DOHH2 (cell line): ENCODE data around the gene OVCA2.
A peak's percentile ranks its signal among the peaks of the same experiment; 100 is the strongest.

Experiments used
- H3F3A ChIP-seq: fragments of 200-600 bp; sonication (generic), shearing (Covaris generic); 2 replicates; pipeline ENCODE4 v1.6.0; 2016; ENCODE audit warnings: antibody characterized with exemption, mild to moderate bottlenecking; ENCODE audit not compliant: control insufficient read depth, insufficient read depth
- H3K27ac ChIP-seq: fragments of 200-600 bp; sonication (generic); 2 replicates; pipeline ENCODE4 v1.5.1; 2014; ENCODE audit warnings: low read depth, mild to moderate bottlenecking, low read length, moderate library complexity
- H3K27me3 ChIP-seq: fragments of 200-600 bp; sonication (generic); 2 replicates; pipeline ENCODE4 v1.6.1; 2014; ENCODE audit warnings: mild to moderate bottlenecking, low read length, mixed read lengths; ENCODE audit not compliant: control insufficient read depth
- H3K36me3 ChIP-seq: fragments of 200-600 bp; sonication (generic); 2 replicates; pipeline ENCODE4 v1.6.1; 2014; ENCODE audit warnings: mild to moderate bottlenecking, low read length, moderate library complexity, mixed read lengths; ENCODE audit not compliant: control insufficient read depth
- H3K4me1 ChIP-seq: fragments of 200-600 bp; sonication (generic); 2 replicates; pipeline ENCODE4 v1.6.1; 2014; ENCODE audit warnings: mild to moderate bottlenecking, low read length, mixed read lengths; ENCODE audit not compliant: control insufficient read depth
- H3K4me2 ChIP-seq: fragments of 200-600 bp; sonication (generic); 2 replicates; pipeline ENCODE4 v1.6.0; 2014; ENCODE audit warnings: mild to moderate bottlenecking, low read length, moderate library complexity
- H3K4me3 ChIP-seq: fragments of 200-600 bp; sonication (generic); 2 replicates; pipeline ENCODE4 v1.5.1; 2014; ENCODE audit warnings: mild to moderate bottlenecking, low read length, mixed read lengths
- H3K79me2 ChIP-seq: fragments of 200-600 bp; sonication (generic); 2 replicates; pipeline ENCODE4 v1.6.1; 2014; ENCODE audit warnings: mild to moderate bottlenecking, low read length, mixed read lengths; ENCODE audit not compliant: control insufficient read depth
- H3K9me2 ChIP-seq: fragments of 200-600 bp; sonication (generic); replicated peaks from 2 replicates; pipeline ENCODE4 v1.6.1; 2014; ENCODE audit warnings: mild to moderate bottlenecking, low read length, mixed read lengths; ENCODE audit not compliant: control insufficient read depth
- H3K9me3 ChIP-seq: fragments of 200-600 bp; sonication (generic); 2 replicates; pipeline ENCODE4 v1.6.1; 2014; ENCODE audit warnings: antibody characterized with exemption, low read length, mixed read lengths; ENCODE audit not compliant: control insufficient read depth, insufficient read depth
- H4K20me1 ChIP-seq: fragments of 200-600 bp; sonication (generic); 2 replicates; pipeline ENCODE4 v1.6.0; 2014; ENCODE audit warnings: low read depth, mild to moderate bottlenecking, antibody characterized with exemption, low read length, moderate library complexity; ENCODE audit not compliant: control insufficient read depth, insufficient read depth
- EZH2phosphoT487 ChIP-seq: fragments of 200-600 bp; sonication (generic); IDR thresholded peaks from 2 replicates; pipeline ENCODE4 v1.6.1; 2017; ENCODE audit warnings: borderline replicate concordance, mild to moderate bottlenecking, antibody characterized with exemption, low read length, moderate library complexity, mixed read lengths
- TF ChIP-seq, protein P1 (sequence below): fragments of 200-600 bp; sonication (generic); IDR thresholded peaks from one replicate; pipeline ENCODE4 v1.5.1; 2014; ENCODE audit warnings: antibody characterized with exemption, mild to moderate bottlenecking, low read depth, low read length; ENCODE audit not compliant: poor library complexity, severe bottlenecking

Gene OVCA2

DNA sequence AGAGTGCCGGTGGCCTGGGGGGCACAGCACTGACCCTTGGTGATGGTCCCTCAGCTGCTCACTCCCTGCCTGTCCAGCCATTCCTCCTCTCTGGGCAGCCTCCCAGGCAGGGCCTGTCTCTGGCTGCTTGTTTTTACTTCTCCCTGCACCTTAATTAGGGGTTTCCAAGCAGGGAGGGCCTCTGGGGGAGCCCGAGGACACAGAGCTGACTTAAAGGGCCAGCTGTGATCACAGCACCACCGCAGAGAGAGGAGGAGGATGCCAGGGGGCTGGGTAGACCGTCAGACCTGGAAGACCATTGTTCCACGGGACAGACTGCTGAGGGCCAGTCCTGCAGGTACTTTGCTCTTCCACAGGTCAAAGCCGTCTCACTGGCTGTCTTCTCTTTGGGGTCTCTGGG, 13.1 kb upstream of the OVCA2 start:
- Histone ChIP-seq H3K27me3 (peaks cover 35% of the 10 kb centered on the region), H3K4me1 (peaks cover 24% of the 10 kb centered on the region), H3K4me2 (no peak overlapping the region), H3K9me2 (no peaks in the 10 kb centered on the region), H3F3A (no peaks in the 10 kb centered on the region), H3K27ac (no peak overlapping the region), H3K36me3 (peaks cover 4% of the 10 kb centered on the region; the same call in 1 of the 2 replicates), H3K9me3 (no peaks in the 10 kb centered on the region), H3K79me2 (peaks cover 19% of the 10 kb centered on the region), H3K4me3 (no peak overlapping the region), H4K20me1 (no peaks in the 10 kb centered on the region)
- TF ChIP-seq EZH2phosphoT487, result no peak
- TF ChIP-seq, protein P1, sequence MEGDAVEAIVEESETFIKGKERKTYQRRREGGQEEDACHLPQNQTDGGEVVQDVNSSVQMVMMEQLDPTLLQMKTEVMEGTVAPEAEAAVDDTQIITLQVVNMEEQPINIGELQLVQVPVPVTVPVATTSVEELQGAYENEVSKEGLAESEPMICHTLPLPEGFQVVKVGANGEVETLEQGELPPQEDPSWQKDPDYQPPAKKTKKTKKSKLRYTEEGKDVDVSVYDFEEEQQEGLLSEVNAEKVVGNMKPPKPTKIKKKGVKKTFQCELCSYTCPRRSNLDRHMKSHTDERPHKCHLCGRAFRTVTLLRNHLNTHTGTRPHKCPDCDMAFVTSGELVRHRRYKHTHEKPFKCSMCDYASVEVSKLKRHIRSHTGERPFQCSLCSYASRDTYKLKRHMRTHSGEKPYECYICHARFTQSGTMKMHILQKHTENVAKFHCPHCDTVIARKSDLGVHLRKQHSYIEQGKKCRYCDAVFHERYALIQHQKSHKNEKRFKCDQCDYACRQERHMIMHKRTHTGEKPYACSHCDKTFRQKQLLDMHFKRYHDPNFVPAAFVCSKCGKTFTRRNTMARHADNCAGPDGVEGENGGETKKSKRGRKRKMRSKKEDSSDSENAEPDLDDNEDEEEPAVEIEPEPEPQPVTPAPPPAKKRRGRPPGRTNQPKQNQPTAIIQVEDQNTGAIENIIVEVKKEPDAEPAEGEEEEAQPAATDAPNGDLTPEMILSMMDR, result no peak

DNA sequence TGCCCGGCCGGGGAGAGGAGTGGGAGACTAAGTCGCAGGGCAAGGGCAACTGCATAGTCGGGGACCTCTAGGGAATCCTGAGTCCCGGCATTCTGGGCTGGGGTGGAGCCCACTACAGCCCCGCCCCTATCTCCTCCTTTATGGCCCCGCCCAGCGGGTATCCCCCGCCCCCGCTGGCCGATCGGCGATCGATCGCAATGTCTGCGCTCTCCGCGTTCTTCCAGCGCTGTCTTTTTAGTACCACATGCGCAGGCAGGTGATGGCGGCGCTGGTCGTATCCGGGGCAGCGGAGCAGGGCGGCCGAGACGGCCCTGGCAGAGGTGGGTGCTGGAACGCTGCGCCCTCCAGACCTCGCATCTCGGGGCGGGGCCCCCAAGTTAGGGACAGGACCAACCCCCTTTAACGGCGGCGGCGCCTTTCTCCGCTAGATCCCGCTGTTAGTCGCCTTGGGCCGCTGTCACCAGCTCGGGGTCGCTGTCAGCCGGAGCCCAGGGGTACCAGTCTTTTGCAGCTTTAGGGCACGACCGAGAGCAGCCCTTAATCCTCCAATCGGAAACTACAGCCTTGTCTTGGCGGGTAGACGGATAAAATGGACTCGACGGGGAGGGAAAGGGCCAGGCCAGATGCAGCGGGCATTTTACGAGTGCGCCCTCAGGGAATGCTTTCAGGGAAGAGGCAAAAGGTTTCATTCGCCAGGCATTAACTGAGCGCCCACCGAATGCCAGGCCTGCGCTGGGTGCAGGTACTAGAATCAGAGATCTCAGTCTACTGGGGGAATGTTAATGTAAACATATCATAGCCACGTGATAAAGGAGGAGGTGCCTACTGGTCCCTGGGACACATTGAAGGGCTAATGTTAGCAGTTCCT, 11.7 kb upstream of the OVCA2 start, which contains the start of gene DPH1:
TSS of gene DPH1 (plus strand) at position 243 of the 868 bp plus-strand sequence. CDS start at position 260, 17 bp downstream.
- H3K4me2 ChIP-seq, result peak within 1 kb of the TSS; percentile 78
- H3K36me3 ChIP-seq, result peaks cover 7% of the 10 kb centered on the region; the same call in 1 of the 2 replicates
- TF ChIP-seq, protein P1, result no peak
- TF ChIP-seq EZH2phosphoT487, result no peak
- peaks cover 19% of the 10 kb centered on the region for H3K79me2 ChIP-seq
- H3K4me1 ChIP-seq, result peaks cover 30% of the 10 kb centered on the region
- H3K9me2 ChIP-seq, result no peaks in the 10 kb centered on the region
- no peaks in the 10 kb centered on the region for H3F3A ChIP-seq
- H3K27me3 ChIP-seq, result peaks cover 23% of the 10 kb centered on the region
- H4K20me1 ChIP-seq, result no peaks in the 10 kb centered on the region
- H3K27ac ChIP-seq, result peak within 1 kb of the TSS; percentile 49
- no peaks in the 10 kb centered on the region for H3K9me3 ChIP-seq
- H3K4me3 ChIP-seq, result peak within 1 kb of the TSS; percentile 88

DNA sequence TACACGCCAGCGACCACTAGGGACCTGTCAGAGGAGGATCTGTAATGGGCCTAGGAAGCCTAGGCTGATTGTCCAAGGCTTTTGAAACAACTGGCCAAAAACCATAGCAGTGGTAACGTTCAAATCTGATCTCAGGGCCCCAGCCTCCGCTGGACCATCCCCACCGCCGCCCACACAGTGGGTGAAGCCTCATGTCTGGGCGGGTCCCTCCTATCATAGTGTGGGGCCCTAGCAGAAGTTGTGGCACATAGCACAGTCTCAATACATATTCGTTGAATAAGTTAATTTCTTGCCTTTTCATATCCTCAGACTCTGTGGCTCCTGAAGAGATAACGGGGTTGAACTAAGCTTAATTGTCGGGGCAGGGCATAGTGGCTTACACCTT, 11.1 kb upstream of the OVCA2 start:
- peaks cover 10% of the 10 kb centered on the region; the same call in 1 of the 2 replicates for H3K36me3 ChIP-seq
- no peaks in the 10 kb centered on the region for H3K9me3 ChIP-seq
- peak overlapping the region; percentile 78 for H3K4me2 ChIP-seq
- no peaks in the 10 kb centered on the region for H4K20me1 ChIP-seq
- H3K27ac ChIP-seq, result no peak overlapping the region
- peaks cover 24% of the 10 kb centered on the region for H3K4me1 ChIP-seq
- H3K9me2 ChIP-seq, result no peaks in the 10 kb centered on the region
- peak overlapping the region; percentile 88 for H3K4me3 ChIP-seq
- no peaks in the 10 kb centered on the region for H3F3A ChIP-seq
- peaks cover 17% of the 10 kb centered on the region for H3K27me3 ChIP-seq
- TF ChIP-seq, protein P1, result peak; percentile 72
- no peak for TF ChIP-seq EZH2phosphoT487
- peaks cover 19% of the 10 kb centered on the region for H3K79me2 ChIP-seq
